Breast epithelium (tissue), 4 donors: Measurements from ENCODE around the gene PRKAR2A. TPM values are rescaled to one million over a fixed set of nuclear protein-coding genes. Genes with fewer than 3 reads are reported as not detected.

ENCODE experiments used
- DNase-seq, 2 donors: peaks; one replicate each; pipeline ENCODE4 v3.0.0-alpha.2; 2019; ENCODE audit warnings: low spot score in 2 of 2
- H3K27ac ChIP-seq, 2 donors: fragments of 200-600 bp; sonication (generic) in 1 of 2; one replicate each; pipeline ENCODE4 v1.5.1; 2016 to 2019; ENCODE audit warnings: mild to moderate bottlenecking in 1 of 2
- H3K27me3 ChIP-seq, 2 donors: fragments of 200-600 bp; sonication (generic) in 1 of 2; one replicate each; pipeline versions ENCODE4 v1.5.1 to v1.6.0; 2017 to 2019; ENCODE audit warnings: control low read depth in 1 of 2, mild to moderate bottlenecking in 1 of 2
- H3K36me3 ChIP-seq: fragments of 200-600 bp; one replicate; pipeline ENCODE4 v1.5.1; 2019
- H3K4me1 ChIP-seq, 2 donors: fragments of 200-600 bp; sonication (generic); one replicate each; pipeline ENCODE4 v1.5.1; 2016 to 2019; ENCODE audit warnings: control low read depth in 1 of 2
- H3K4me3 ChIP-seq, 3 donors: fragments of 200-600 bp; sonication (generic); 1 replicate in 2 of 3; 2 replicates in 1 of 3; pipeline ENCODE4 v1.5.1; 2016 to 2019; ENCODE audit warnings: mild to moderate bottlenecking in 3 of 3, moderate library complexity in 2 of 3
- H3K9me3 ChIP-seq, 2 donors: fragments of 200-600 bp; sonication (generic) in 1 of 2; one replicate each; pipeline ENCODE4 v1.5.1; 2016 to 2019; ENCODE audit warnings: control low read depth in 1 of 2
- POLR2A ChIP-seq: fragments of 450-650 bp; IDR thresholded peaks from one replicate; pipeline ENCODE4 v1.6.1; 2016; ENCODE audit warnings: antibody characterized with exemption, mild to moderate bottlenecking, moderate library complexity
- POLR2AphosphoS5 ChIP-seq, 3 donors: sonication (generic); formaldehyde crosslinking; IDR thresholded peaks; one replicate each; pipeline ENCODE4 v1.6.1; 2017; ENCODE audit warnings: antibody characterized with exemption in 3 of 3
- intact Hi-C: fragments of 100-400 bp; cut with DNase I; formaldehyde crosslinking; loops from one replicate; pipeline ENCODE4 v1.15.1; 2023; ENCODE audit warnings: low total_unique reads
- total RNA-seq, 3 donors: library from RNA; depleted of rRNA; stranded (reverse); fragments of >200 nt; gene quantifications; one replicate each; pipeline ENCODE4 v1.1.0, GENCODE V29; 2016
- TF ChIP-seq, protein P1 (sequence below), 3 donors: fragments of 450-650 bp; IDR thresholded peaks; one replicate each; pipeline ENCODE4 v1.5.1; 2016 to 2017; ENCODE audit warnings: antibody characterized with exemption in 3 of 3, mild to moderate bottlenecking in 3 of 3, moderate library complexity in 3 of 3

Gene PRKAR2A
- total RNA-seq, 3 donors from 2014 or later: 27.2 to 33.0 (median 30.7) TPM

DNA sequence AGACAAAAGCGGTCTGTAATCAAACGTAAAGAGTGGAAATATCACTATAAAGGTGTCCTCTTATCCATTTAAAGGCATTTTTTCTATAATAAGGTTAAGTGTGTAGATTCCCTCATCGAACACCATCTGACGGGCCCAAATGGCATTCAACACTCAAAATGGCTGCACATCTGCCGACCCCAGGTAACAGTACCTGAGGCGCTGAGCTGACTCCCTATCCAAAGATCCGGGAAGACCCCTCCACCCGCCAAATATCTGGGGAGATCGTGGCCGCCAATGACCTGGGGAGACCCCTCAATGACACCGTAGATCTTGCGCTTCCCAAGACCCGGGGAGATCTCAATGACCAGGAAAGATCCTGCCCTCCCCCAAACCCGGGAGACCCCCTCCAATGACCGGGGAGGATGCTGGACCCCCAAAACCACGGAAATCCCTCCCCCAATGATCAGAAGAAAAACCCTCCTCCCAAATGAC lies 131.1 kb downstream of the PRKAR2A start:
- no peak for DNase-seq
- TF ChIP-seq, protein P1, sequence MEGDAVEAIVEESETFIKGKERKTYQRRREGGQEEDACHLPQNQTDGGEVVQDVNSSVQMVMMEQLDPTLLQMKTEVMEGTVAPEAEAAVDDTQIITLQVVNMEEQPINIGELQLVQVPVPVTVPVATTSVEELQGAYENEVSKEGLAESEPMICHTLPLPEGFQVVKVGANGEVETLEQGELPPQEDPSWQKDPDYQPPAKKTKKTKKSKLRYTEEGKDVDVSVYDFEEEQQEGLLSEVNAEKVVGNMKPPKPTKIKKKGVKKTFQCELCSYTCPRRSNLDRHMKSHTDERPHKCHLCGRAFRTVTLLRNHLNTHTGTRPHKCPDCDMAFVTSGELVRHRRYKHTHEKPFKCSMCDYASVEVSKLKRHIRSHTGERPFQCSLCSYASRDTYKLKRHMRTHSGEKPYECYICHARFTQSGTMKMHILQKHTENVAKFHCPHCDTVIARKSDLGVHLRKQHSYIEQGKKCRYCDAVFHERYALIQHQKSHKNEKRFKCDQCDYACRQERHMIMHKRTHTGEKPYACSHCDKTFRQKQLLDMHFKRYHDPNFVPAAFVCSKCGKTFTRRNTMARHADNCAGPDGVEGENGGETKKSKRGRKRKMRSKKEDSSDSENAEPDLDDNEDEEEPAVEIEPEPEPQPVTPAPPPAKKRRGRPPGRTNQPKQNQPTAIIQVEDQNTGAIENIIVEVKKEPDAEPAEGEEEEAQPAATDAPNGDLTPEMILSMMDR (IDR thresholded peaks at IDR 0.05): no peak
- TF ChIP-seq POLR2A (no peak), POLR2AphosphoS5 (IDR thresholded peaks at IDR 0.05) (no peak)

GRCh38 chr3:48715174-48715800 lies 132.4 kb downstream of the PRKAR2A start:
- no peaks in the 10 kb centered on the region for H3K36me3 ChIP-seq
- no peaks in the 10 kb centered on the region for H3K9me3 ChIP-seq
- peaks cover 0 to 8% of the 10 kb centered on the region in 2 donors for H3K4me1 ChIP-seq
- peak in 1 of 2 donors; percentile 79 for DNase-seq
- peak overlapping the region in 2 of 3 donors; percentile 39 to 90 for H3K4me3 ChIP-seq
- TF ChIP-seq, protein P1 (IDR thresholded peaks at IDR 0.05): no peak
- TF ChIP-seq POLR2AphosphoS5 (IDR thresholded peaks at IDR 0.05): peak in 1 of 3 donors; percentile 16
- peak overlapping the region; percentile 51 to 96 for H3K27ac ChIP-seq
- no peaks in the 10 kb centered on the region for H3K27me3 ChIP-seq
- intact Hi-C loops: no loop called here

More for the DNA sequence above, 131.1 kb downstream of the PRKAR2A start:
- Histone ChIP-seq H3K27ac (peak overlapping the region; percentile 87 to 96), H3K27me3 (no peaks in the 10 kb centered on the region), H3K9me3 (no peaks in the 10 kb centered on the region), H3K4me1 (peaks cover 0 to 8% of the 10 kb centered on the region in 2 donors), H3K4me3 (peak overlapping the region; percentile 77 to 90 (median 79)), H3K36me3 (no peaks in the 10 kb centered on the region)
- intact Hi-C loops: no loop called here

GRCh38 chr3:48711727-48712126 lies 135.9 kb downstream of the PRKAR2A start:
- no peaks in the 10 kb centered on the region for H3K9me3 ChIP-seq
- no peaks in the 10 kb centered on the region for H3K27me3 ChIP-seq
- TF ChIP-seq, protein P1 (IDR thresholded peaks at IDR 0.05): no peak
- no peak for TF ChIP-seq POLR2A
- no peak for TF ChIP-seq POLR2AphosphoS5 (IDR thresholded peaks at IDR 0.05)
- DNase-seq: no peak
- H3K27ac ChIP-seq: peak overlapping the region in 1 of 2 donors; percentile 96
- peaks cover 0 to 8% of the 10 kb centered on the region in 2 donors for H3K4me1 ChIP-seq
- intact Hi-C loops: no loop called here
- H3K4me3 ChIP-seq: no peak overlapping the region
- no peaks in the 10 kb centered on the region for H3K36me3 ChIP-seq

DNA sequence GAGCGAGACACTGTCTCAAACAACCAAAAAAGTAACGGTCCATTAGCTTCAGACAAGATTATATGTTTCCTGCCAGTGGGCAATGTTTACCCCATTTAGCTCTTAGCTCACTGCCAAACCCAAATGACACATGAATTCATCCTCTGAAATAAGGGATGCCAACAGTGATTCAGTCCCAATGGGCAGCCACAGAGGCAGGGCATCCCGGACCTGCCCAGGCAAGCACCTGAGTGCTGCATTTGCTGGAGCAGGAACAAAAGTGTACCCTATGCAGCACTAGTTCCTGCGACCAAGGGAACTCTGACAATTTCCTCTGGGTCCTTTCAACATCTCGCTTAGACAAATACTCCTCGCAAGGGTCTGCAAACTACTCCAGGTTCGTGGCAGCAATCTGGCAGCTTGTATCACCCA lies 138.6 kb downstream of the PRKAR2A start:
- no peaks in the 10 kb centered on the region for H3K36me3 ChIP-seq

DNA sequence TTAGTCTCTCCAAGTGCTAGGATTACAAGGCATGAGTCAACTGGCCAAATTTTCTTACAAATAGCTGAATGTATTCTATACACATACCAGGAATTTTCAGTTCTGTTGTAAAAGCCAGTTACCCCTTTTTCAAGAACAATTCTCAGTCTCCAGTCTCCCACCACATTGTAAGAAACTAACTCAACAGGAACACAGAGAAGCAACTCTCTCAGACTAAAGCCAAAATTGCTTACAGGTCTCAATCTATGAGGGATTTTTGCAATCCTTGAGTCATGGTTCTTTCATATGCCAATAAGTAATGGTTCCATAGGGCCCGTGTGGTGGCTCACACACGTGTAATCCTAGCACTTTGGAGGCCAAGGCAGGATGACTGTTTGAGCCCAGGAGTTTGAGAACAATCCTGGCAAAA lies 139.2 kb downstream of the PRKAR2A start:
- no peaks in the 10 kb centered on the region for H3K36me3 ChIP-seq
- H3K4me3 ChIP-seq: no peak overlapping the region
- DNase-seq: no peak
- H3K27ac ChIP-seq: peak overlapping the region; percentile 68
- H3K9me3 ChIP-seq: no peaks in the 10 kb centered on the region
- no peak for TF ChIP-seq POLR2A
- TF ChIP-seq, protein P1 (IDR thresholded peaks at IDR 0.05): no peak
- no peak for TF ChIP-seq POLR2AphosphoS5 (IDR thresholded peaks at IDR 0.05)
- no peaks in the 10 kb centered on the region for H3K4me1 ChIP-seq
- intact Hi-C loops: no loop called here
- H3K27me3 ChIP-seq: no peaks in the 10 kb centered on the region

More for the DNA sequence above, 138.6 kb downstream of the PRKAR2A start:
- H3K27me3 ChIP-seq: no peaks in the 10 kb centered on the region
- H3K4me1 ChIP-seq: no peaks in the 10 kb centered on the region
- peak overlapping the region; percentile 68 for H3K27ac ChIP-seq
- peak overlapping the region in 1 of 3 donors; percentile 6 for H3K4me3 ChIP-seq
- no peaks in the 10 kb centered on the region for H3K9me3 ChIP-seq
- intact Hi-C loops: no loop called here
- DNase-seq: peak in 1 of 2 donors; percentile 80
- TF ChIP-seq POLR2AphosphoS5 (IDR thresholded peaks at IDR 0.05): no peak
- TF ChIP-seq POLR2A: no peak
- TF ChIP-seq, protein P1 (IDR thresholded peaks at IDR 0.05): no peak
